Uterus (tissue), 4 donors: ENCODE measurements around the gene CASKIN1. TPM values are rescaled to one million over a fixed set of nuclear protein-coding genes. Genes with fewer than 3 reads are reported as not detected.

Experiments used
- DNase-seq, 2 donors: peaks; one replicate each; pipeline ENCODE4 v3.0.0-alpha.2; 2019 to 2020
- H3K27ac ChIP-seq, 2 donors: fragments of 200-600 bp; sonication (generic); 1 replicate in 1 of 2; 2 replicates in 1 of 2; pipeline ENCODE4 v1.5.1; 2016 to 2018
- H3K27me3 ChIP-seq, 2 donors: fragments of 200-600 bp; sonication (generic); one replicate each; pipeline ENCODE4 v1.5.1; 2018 to 2019; ENCODE audit warnings: control low read depth in 1 of 2
- H3K36me3 ChIP-seq, 2 donors: fragments of 200-600 bp; sonication (generic); one replicate each; pipeline ENCODE4 v1.5.1; 2019; ENCODE audit warnings: control low read depth in 1 of 2
- H3K4me1 ChIP-seq, 2 donors: fragments of 200-600 bp; sonication (generic); one replicate each; pipeline ENCODE4 v1.5.1; 2018 to 2019; ENCODE audit warnings: control low read depth in 1 of 2
- H3K4me3 ChIP-seq, 2 donors: fragments of 200-600 bp; sonication (generic); 1 replicate in 1 of 2; 2 replicates in 1 of 2; pipeline ENCODE4 v1.5.1; 2018 to 2019; ENCODE audit warnings: mild to moderate bottlenecking in 1 of 2
- H3K9me3 ChIP-seq, 2 donors: fragments of 200-600 bp; sonication (generic); one replicate each; pipeline ENCODE4 v1.5.1; 2019; ENCODE audit warnings: control low read depth in 1 of 2
- POLR2A ChIP-seq, 2 donors: fragments of 450-650 bp; IDR thresholded peaks; one replicate each; pipeline ENCODE4 v1.6.1; 2016; ENCODE audit warnings: antibody characterized with exemption in 2 of 2, mild to moderate bottlenecking in 1 of 2, moderate library complexity in 1 of 2
- intact Hi-C: fragments of 100-400 bp; cut with DNase I; formaldehyde crosslinking; loops from one replicate; pipeline ENCODE4 v1.15.1; 2023; ENCODE audit warnings: low total_unique reads
- total RNA-seq, 4 donors: library from RNA; depleted of rRNA in 3 of 4; stranded (reverse); fragments of >200 nt in 3 of 4; gene quantifications; one replicate each; pipeline versions ENCODE4 v1.1.0 to v1.2.4, GENCODE V29; 2014 to 2023
- TF ChIP-seq, protein P1 (sequence below), 4 experiments: fragments of 200-600 bp in 2 of 4; fragments of 450-650 bp in 2 of 4; sonication (generic) in 2 of 4; IDR thresholded peaks; one replicate each; pipeline ENCODE4 v1.5.1; 2016 to 2019; ENCODE audit warnings: antibody characterized with exemption in 4 of 4, mild to moderate bottlenecking in 2 of 4, moderate library complexity in 1 of 4
- donor health status: DM: yes; HTN: yes; CAD: no.

Gene CASKIN1, protein sequence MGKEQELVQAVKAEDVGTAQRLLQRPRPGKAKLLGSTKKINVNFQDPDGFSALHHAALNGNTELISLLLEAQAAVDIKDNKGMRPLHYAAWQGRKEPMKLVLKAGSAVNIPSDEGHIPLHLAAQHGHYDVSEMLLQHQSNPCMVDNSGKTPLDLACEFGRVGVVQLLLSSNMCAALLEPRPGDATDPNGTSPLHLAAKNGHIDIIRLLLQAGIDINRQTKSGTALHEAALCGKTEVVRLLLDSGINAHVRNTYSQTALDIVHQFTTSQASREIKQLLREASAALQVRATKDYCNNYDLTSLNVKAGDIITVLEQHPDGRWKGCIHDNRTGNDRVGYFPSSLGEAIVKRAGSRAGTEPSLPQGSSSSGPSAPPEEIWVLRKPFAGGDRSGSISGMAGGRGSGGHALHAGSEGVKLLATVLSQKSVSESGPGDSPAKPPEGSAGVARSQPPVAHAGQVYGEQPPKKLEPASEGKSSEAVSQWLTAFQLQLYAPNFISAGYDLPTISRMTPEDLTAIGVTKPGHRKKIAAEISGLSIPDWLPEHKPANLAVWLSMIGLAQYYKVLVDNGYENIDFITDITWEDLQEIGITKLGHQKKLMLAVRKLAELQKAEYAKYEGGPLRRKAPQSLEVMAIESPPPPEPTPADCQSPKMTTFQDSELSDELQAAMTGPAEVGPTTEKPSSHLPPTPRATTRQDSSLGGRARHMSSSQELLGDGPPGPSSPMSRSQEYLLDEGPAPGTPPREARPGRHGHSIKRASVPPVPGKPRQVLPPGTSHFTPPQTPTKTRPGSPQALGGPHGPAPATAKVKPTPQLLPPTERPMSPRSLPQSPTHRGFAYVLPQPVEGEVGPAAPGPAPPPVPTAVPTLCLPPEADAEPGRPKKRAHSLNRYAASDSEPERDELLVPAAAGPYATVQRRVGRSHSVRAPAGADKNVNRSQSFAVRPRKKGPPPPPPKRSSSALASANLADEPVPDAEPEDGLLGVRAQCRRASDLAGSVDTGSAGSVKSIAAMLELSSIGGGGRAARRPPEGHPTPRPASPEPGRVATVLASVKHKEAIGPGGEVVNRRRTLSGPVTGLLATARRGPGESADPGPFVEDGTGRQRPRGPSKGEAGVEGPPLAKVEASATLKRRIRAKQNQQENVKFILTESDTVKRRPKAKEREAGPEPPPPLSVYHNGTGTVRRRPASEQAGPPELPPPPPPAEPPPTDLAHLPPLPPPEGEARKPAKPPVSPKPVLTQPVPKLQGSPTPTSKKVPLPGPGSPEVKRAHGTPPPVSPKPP (N-terminal part only)
- total RNA-seq, result 1 to 10 TPM in 1 of 4 donors, under 1 TPM in 1, not detected in 2; 0.40 to 2.7 TPM

DNA sequence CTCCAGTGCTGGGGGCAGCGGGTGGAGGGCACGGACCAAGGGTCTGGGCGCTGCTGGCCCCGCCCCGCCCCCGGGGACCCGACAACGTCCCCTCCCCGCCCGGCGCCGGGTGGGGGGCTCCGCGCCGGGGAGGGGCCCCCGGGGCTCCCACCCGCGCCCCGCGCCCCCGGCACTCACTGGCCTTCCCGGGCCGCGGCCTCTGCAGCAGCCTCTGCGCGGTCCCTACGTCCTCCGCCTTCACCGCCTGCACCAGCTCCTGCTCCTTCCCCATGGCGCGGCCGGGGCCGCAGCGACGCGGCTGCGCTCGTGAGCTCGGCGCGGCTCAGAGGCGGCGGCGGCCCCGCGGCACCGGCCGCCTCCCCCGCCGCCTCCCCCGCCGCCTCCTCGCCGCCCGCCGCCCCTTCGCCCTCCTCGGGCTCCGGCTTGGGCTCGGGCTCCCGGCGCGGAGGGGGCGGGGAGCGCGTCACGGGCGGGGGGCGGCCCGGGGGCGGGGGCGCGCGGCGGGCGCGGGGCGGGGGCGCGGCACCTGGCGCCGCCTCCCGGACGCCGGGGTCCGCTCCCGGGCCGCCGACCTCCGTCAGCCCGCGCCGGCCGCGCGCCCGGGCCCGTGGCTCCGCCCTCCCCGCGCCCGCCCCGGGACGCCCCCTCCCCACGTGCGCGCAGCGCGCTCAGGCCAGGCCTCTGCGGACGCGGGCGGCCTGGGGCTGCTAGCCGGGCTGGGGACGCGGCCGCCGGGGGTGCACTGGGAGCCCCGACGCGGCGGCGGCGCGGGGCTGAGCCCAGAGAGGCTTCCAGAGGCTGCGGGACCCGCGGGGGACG is at the start of gene CASKIN1:
CASKIN1 (minus strand) TSS at position 444 of the 819 bp plus-strand sequence; CDS start at position 271, 173 bp downstream.
- intact Hi-C loops, result no loop called here
- no peak for DNase-seq
- no peak within 1 kb of the TSS for H3K27ac ChIP-seq

DNA sequence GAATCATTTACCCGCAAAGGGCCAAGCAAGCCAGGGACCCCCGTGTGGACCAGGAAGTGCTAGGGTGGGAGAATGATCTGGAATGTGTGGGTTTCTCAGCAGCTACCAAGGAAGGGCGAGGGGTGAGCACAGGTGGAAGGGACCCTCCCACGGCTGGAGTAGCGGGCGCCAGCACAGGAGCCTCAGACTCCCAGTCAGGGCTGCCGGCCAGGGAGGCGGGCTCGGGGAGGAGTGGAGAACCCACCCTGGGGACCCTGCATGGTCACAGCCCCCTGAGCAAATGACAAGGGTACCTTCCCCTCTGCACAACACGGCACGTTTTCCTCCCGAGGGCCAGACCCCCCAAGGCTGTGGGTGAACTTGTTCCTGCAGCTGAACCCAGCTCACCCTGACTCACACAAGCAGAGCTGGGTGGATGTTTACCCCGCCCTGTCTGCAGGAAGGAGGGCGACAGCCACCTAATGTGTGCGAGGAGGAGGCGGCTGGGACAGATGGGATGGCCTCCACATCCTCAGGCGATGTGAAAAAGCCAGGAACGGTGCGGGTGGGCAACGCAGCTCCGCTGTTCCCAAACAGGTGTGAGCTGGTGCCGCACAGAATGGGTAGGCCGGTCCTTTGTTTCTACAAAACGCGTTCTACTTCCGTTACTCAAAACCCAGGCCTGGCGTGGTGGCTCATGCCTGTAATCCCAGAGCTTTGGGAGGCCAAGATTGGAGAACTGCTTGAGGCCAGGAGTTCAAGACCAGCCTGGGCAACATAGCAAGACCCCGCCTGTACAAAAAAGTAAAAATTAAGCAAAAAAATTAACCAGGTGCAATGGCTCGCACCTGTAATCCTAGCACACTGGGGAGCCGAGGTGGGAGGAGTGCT is 48.8 kb upstream of the CASKIN1 start:
- no peak overlapping the region for H3K27ac ChIP-seq
- no peaks in the 10 kb centered on the region for H3K9me3 ChIP-seq
- no peak for DNase-seq
- no peak overlapping the region for H3K4me3 ChIP-seq
- no peaks in the 10 kb centered on the region for H3K36me3 ChIP-seq
- no peaks in the 10 kb centered on the region for H3K4me1 ChIP-seq
- TF ChIP-seq, protein P1, sequence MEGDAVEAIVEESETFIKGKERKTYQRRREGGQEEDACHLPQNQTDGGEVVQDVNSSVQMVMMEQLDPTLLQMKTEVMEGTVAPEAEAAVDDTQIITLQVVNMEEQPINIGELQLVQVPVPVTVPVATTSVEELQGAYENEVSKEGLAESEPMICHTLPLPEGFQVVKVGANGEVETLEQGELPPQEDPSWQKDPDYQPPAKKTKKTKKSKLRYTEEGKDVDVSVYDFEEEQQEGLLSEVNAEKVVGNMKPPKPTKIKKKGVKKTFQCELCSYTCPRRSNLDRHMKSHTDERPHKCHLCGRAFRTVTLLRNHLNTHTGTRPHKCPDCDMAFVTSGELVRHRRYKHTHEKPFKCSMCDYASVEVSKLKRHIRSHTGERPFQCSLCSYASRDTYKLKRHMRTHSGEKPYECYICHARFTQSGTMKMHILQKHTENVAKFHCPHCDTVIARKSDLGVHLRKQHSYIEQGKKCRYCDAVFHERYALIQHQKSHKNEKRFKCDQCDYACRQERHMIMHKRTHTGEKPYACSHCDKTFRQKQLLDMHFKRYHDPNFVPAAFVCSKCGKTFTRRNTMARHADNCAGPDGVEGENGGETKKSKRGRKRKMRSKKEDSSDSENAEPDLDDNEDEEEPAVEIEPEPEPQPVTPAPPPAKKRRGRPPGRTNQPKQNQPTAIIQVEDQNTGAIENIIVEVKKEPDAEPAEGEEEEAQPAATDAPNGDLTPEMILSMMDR (IDR thresholded peaks at IDR 0.05), result no peak
- TF ChIP-seq POLR2A (IDR thresholded peaks at IDR 0.05), result no peak
- intact Hi-C loops, result no loop called here
- no peaks in the 10 kb centered on the region for H3K27me3 ChIP-seq

More for the DNA sequence above, at the start of gene CASKIN1:
- Histone ChIP-seq H3K9me3 (no peaks in the 10 kb centered on the region), H3K27me3 (peaks cover 6 to 13% of the 10 kb centered on the region in 2 donors), H3K4me3 (peak within 1 kb of the TSS in 1 of 2 donors; percentile 15), H3K4me1 (peaks cover 0 to 11% of the 10 kb centered on the region in 2 donors), H3K36me3 (no peaks in the 10 kb centered on the region)
- TF ChIP-seq POLR2A (IDR thresholded peaks at IDR 0.05), result no peak
- TF ChIP-seq, protein P1 (IDR thresholded peaks at IDR 0.05), result no peak

DNA sequence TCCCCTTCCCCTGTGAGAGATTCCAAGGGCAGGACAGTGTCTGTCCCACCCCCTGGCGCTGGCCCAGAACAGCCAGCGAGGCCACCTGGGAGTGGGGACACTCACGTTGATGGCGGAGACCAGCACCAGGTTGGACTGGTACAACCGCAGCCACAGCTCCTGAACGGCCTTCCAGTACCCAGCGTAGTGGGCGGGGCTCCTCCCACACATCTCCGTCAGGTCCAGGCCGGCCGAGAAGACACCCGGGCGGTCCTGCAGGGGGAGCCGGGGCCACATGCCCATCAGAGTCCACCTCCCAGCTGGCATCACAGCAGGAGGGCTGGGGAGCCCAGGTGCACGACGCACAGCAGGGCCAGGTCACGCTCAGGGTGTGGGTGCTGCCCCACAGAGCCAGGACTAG is 47.9 kb upstream of the CASKIN1 start:
- no peaks in the 10 kb centered on the region for H3K9me3 ChIP-seq
- H3K36me3 ChIP-seq, result no peaks in the 10 kb centered on the region
- H3K27me3 ChIP-seq, result no peaks in the 10 kb centered on the region
- no peak for DNase-seq
- intact Hi-C loops, result no loop called here
- TF ChIP-seq, protein P1 (IDR thresholded peaks at IDR 0.05), result no peak
- no peak for TF ChIP-seq POLR2A (IDR thresholded peaks at IDR 0.05)
- no peak overlapping the region for H3K4me3 ChIP-seq
- H3K27ac ChIP-seq, result no peak overlapping the region
- H3K4me1 ChIP-seq, result no peaks in the 10 kb centered on the region

DNA sequence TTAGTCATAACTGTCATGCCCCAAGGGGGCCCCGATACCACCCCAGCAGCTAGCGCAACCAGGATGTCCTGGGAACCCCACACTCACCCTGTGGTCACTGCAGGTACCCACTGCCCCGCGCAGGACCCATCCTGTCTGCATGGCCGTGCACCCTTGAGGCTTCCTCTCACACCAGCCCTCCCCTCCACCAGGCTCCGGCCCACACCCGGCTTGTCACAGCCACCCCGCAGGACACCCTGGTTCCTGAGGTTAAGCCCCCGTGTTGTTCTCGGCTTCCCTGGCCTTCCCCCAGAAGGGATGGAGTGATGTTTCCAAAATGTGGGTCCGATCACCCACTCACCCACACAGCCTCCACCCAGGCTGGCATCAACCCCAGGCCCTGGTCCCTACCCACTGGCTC is 47.4 kb upstream of the CASKIN1 start:
- H3K9me3 ChIP-seq, result no peaks in the 10 kb centered on the region
- H3K27me3 ChIP-seq, result no peaks in the 10 kb centered on the region
- no peak overlapping the region for H3K4me3 ChIP-seq
- TF ChIP-seq, protein P1 (IDR thresholded peaks at IDR 0.05), result no peak
- TF ChIP-seq POLR2A (IDR thresholded peaks at IDR 0.05), result no peak
- no peaks in the 10 kb centered on the region for H3K4me1 ChIP-seq
- intact Hi-C loops, result no loop called here
- no peak overlapping the region for H3K27ac ChIP-seq
- no peaks in the 10 kb centered on the region for H3K36me3 ChIP-seq
- no peak for DNase-seq
